SK-N-SH treated with all-trans-retinoic acid at 6 μM for 48 hours (cell line): ENCODE results near the gene GALNT15.

Source experiments
- ATAC-seq: fragments of 200-7000 bp; cut with Tn5 transposase; 3 replicates; pipeline ENCODE4 v1.9.1; 2020; ENCODE audit warnings: mild to moderate bottlenecking, moderate library complexity
- BACH2 ChIP-seq: fragments of 250-450 bp; sonication (Bioruptor Pico); IDR thresholded peaks from 2 replicates; pipeline ENCODE4 v1.9.0; 2021; ENCODE audit warnings: mild to moderate bottlenecking, borderline replicate concordance
- CSDC2 ChIP-seq: fragments of 250-450 bp; sonication (Bioruptor Pico); IDR thresholded peaks from 2 replicates; pipeline ENCODE4 v1.5.0; 2020; ENCODE audit warnings: mild to moderate bottlenecking, moderate library complexity
- ZC3H10 ChIP-seq: fragments of 250-450 bp; sonication (Bioruptor Pico); IDR thresholded peaks from 2 replicates; pipeline ENCODE4 v1.5.1; 2021; ENCODE audit warnings: mild to moderate bottlenecking, moderate library complexity
- ZNF565 ChIP-seq: fragments of 450-650 bp; formaldehyde crosslinking; conservative IDR thresholded peaks from 2 replicates; pipeline ENCODE4 v1.5.0; 2020; ENCODE audit warnings: low read depth, mild to moderate bottlenecking, moderate library complexity
- TF ChIP-seq, protein P1 (sequence below): fragments of 250-450 bp; sonication (Bioruptor Pico); IDR thresholded peaks from 2 replicates; pipeline ENCODE4 v1.5.1; 2020; ENCODE audit warnings: low read depth, mild to moderate bottlenecking, moderate library complexity
- TF ChIP-seq, protein P2 (sequence below): fragments of 250-450 bp; sonication (Bioruptor Pico); IDR thresholded peaks from 2 replicates; pipeline ENCODE4 v1.5.0; 2020; ENCODE audit warnings: mild to moderate bottlenecking, moderate library complexity

GALNT15 gene

DNA sequence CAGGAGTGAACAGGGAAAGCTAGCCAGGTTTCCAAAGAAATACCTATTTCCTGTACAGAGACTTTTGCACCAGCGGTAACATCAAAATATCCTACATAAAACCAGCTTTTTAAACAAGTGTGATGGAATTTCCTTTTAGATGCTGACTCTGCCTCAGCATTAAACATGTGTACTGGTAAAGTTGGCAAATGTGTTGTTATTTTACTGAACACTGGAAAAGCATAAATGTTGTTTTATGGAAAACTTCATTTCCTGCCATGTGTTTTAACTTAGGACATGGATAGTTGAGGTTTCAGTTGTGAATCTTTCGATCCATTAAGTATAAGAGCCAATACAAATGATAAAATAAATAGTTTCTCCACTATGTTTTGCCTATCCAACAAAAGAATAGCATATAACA is 106.2 kb downstream of the GALNT15 start:
- ATAC-seq = no peak
- TF ChIP-seq BACH2 (CRISPR knock-in tag) = no peak
- no peak for TF ChIP-seq CSDC2 (CRISPR knock-in tag)
- TF ChIP-seq, protein P1, sequence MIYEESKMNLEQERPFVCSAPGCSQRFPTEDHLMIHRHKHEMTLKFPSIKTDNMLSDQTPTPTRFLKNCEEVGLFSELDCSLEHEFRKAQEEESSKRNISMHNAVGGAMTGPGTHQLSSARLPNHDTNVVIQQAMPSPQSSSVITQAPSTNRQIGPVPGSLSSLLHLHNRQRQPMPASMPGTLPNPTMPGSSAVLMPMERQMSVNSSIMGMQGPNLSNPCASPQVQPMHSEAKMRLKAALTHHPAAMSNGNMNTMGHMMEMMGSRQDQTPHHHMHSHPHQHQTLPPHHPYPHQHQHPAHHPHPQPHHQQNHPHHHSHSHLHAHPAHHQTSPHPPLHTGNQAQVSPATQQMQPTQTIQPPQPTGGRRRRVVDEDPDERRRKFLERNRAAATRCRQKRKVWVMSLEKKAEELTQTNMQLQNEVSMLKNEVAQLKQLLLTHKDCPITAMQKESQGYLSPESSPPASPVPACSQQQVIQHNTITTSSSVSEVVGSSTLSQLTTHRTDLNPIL = no peak
- TF ChIP-seq ZC3H10 = no peak
- no peak for TF ChIP-seq ZNF565
- TF ChIP-seq, protein P2, sequence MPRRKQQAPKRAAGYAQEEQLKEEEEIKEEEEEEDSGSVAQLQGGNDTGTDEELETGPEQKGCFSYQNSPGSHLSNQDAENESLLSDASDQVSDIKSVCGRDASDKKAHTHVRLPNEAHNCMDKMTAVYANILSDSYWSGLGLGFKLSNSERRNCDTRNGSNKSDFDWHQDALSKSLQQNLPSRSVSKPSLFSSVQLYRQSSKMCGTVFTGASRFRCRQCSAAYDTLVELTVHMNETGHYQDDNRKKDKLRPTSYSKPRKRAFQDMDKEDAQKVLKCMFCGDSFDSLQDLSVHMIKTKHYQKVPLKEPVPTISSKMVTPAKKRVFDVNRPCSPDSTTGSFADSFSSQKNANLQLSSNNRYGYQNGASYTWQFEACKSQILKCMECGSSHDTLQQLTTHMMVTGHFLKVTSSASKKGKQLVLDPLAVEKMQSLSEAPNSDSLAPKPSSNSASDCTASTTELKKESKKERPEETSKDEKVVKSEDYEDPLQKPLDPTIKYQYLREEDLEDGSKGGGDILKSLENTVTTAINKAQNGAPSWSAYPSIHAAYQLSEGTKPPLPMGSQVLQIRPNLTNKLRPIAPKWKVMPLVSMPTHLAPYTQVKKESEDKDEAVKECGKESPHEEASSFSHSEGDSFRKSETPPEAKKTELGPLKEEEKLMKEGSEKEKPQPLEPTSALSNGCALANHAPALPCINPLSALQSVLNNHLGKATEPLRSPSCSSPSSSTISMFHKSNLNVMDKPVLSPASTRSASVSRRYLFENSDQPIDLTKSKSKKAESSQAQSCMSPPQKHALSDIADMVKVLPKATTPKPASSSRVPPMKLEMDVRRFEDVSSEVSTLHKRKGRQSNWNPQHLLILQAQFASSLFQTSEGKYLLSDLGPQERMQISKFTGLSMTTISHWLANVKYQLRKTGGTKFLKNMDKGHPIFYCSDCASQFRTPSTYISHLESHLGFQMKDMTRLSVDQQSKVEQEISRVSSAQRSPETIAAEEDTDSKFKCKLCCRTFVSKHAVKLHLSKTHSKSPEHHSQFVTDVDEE (CRISPR knock-in tag) = no peak
